Hindlimb muscle (tissue), 1 donor: ENCODE data around the gene OR2L8. TPM values are rescaled to one million over a fixed set of nuclear protein-coding genes. Genes with fewer than 3 reads are reported as not detected.

ENCODE experiments used
- DNase-seq: peaks from one replicate; pipeline ENCODE4 v3.0.0-alpha.2; 2013
- polyA plus RNA-seq: library from polyadenylated mRNA; unstranded; fragments of 120-200 nt; gene quantifications from one replicate; pipeline ENCODE4 v1.2.1, GENCODE V29; 2013; ENCODE audit not compliant: insufficient read length

OR2L8 gene
- polyA plus RNA-seq, 1 donor = not detected

DNA sequence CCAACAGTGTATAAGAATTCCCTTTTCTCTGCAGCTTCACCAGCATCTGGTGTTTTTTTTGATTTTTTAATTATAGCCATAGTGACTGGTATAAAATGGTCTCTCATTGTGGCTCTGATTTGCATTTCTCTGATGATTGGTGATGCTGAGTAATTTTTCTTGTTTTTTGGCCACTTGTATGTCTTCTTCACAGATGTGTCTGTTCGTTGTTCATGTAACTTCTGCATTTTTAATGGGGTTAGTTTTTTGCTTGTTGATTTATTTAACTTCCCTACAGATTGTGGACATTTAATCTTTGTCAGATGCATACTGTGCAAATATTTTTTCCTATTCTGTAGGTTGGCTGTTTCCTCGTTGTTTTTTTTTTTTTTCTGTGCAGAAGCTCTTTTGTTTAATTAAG lies 44.3 kb downstream of the OR2L8 start:
- no peak for DNase-seq

DNA sequence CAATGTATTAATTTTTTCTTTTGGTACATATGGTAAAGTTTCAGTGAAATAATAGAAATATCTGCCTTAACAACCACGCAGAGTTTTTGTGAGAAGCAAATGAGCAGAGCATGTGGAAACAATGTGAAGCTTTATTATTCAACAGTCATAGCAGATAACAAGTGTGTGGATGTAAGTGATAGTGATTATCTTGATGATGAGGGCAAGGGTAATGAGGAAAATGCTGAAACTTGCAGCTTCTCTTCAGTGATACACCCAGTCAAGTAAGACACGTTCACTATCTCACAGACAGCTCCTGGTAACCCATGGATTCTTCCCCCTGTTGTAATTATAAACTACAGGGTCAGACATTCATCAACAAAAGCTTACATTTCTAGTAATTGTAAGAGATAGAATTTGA lies 50.2 kb downstream of the OR2L8 start:
- no peak for DNase-seq

Other genes with a start within 250 kb of the OR2L8 start
- gene OR6F1, start 232.2 kb upstream of the OR2L8 start, polyA plus RNA-seq = not detected
- gene OR14K1, start 210.2 kb upstream of the OR2L8 start, polyA plus RNA-seq = not detected
- gene OR14A2, start 200.7 kb upstream of the OR2L8 start, polyA plus RNA-seq = not detected
- gene OR1C1, start 188.3 kb upstream of the OR2L8 start, polyA plus RNA-seq = not detected
- not detected for gene OR14A16, start 124.7 kb upstream of the OR2L8 start, polyA plus RNA-seq
- not detected for gene OR11L1, start 107.0 kb upstream of the OR2L8 start, polyA plus RNA-seq
- gene TRIM58, start 91.7 kb upstream of the OR2L8 start, polyA plus RNA-seq = 1.3 TPM
- gene OR2W3, start 53.3 kb upstream of the OR2L8 start, polyA plus RNA-seq = 0.56 TPM
- not detected for gene OR2T8, start 28.6 kb upstream of the OR2L8 start, polyA plus RNA-seq
- gene OR2AJ1, start 24.0 kb upstream of the OR2L8 start, polyA plus RNA-seq = not detected
- not detected for gene OR2AK2, start 16.4 kb downstream of the OR2L8 start, polyA plus RNA-seq
- gene OR2L5, start 64.8 kb downstream of the OR2L8 start, polyA plus RNA-seq = not detected
- not detected for gene OR2L2, start 81.2 kb downstream of the OR2L8 start, polyA plus RNA-seq
- not detected for gene OR2L3, start 98.0 kb downstream of the OR2L8 start, polyA plus RNA-seq
- not detected for gene OR2L13, start 146.3 kb downstream of the OR2L8 start, polyA plus RNA-seq
- not detected for gene OR2M5, start 196.3 kb downstream of the OR2L8 start, polyA plus RNA-seq
- gene OR2M2, start 226.0 kb downstream of the OR2L8 start, polyA plus RNA-seq = not detected
- gene OR2M3, start 248.4 kb downstream of the OR2L8 start, polyA plus RNA-seq = 0.03 TPM